Measurements from ENCODE around the gene HNRNPLL.

HNRNPLL gene

GRCh38 chr2:38557217-38557616 is 45.5 kb downstream of the HNRNPLL start:
- H3K4me3 ChIP-seq (ENCODE audit: low read depth, low read length), result no peak overlapping the region
- TF ChIP-seq CTCF (IDR thresholded peaks at IDR 0.05; ENCODE audit: control insufficient read depth, extremely low read depth, insufficient read depth), result no peak
- no peak for DNase-seq (ENCODE audit: low read depth)

- no peak for DNase-seq (ENCODE audit: low read depth)
- no peak for TF ChIP-seq CTCF (IDR thresholded peaks at IDR 0.05; ENCODE audit: control insufficient read depth, extremely low read depth, insufficient read depth)
- H3K4me3 ChIP-seq (ENCODE audit: low read depth, low read length), result no peak overlapping the region
Measured at GRCh38 chr2:38556006-38556801, 46.5 kb downstream of the HNRNPLL start.

- no peak for DNase-seq (ENCODE audit: low read depth)
- no peak overlapping the region for H3K4me3 ChIP-seq (ENCODE audit: low read depth, low read length)
- 0 out of 2 replicates have a peak, but pooled peaks have one; percentile 26 for TF ChIP-seq CTCF (IDR thresholded peaks at IDR 0.05; ENCODE audit: control insufficient read depth, extremely low read depth, insufficient read depth)
Measured at GRCh38 chr2:38554973-38555595, 47.6 kb downstream of the HNRNPLL start.

GRCh38 chr2:38553554-38553953 is 49.2 kb downstream of the HNRNPLL start:
- no peak for DNase-seq (ENCODE audit: low read depth)
- no peak for TF ChIP-seq CTCF (IDR thresholded peaks at IDR 0.05; ENCODE audit: control insufficient read depth, extremely low read depth, insufficient read depth)
- H3K4me3 ChIP-seq (ENCODE audit: low read depth, low read length), result no peak overlapping the region

- no peak for DNase-seq (ENCODE audit: low read depth)
- TF ChIP-seq CTCF (IDR thresholded peaks at IDR 0.05; ENCODE audit: control insufficient read depth, extremely low read depth, insufficient read depth), result no peak
- no peak overlapping the region for H3K4me3 ChIP-seq (ENCODE audit: low read depth, low read length)
Measured at GRCh38 chr2:38552259-38552658, 50.5 kb downstream of the HNRNPLL start.

- DNase-seq (ENCODE audit: low read depth), result no peak
- H3K4me3 ChIP-seq (ENCODE audit: low read depth, low read length), result no peak overlapping the region
- no peak for TF ChIP-seq CTCF (IDR thresholded peaks at IDR 0.05; ENCODE audit: control insufficient read depth, extremely low read depth, insufficient read depth)
Measured at GRCh38 chr2:38551746-38552145, 51.0 kb downstream of the HNRNPLL start.
